HG02970 (cell line): ENCODE data around the gene HMGB2.

Experiments used
- ATAC-seq: cut with Tn5 transposase; IDR thresholded peaks from one replicate; pipeline ENCODE4 v1.9.1; 2021; ENCODE audit warnings: mild to moderate bottlenecking, moderate library complexity, moderate number of reproducible peaks; ENCODE audit not compliant: unreplicated experiment, low FRiP score

Gene HMGB2

GRCh38 chr4:173334085-173334890 lies at the start of gene HMGB2:
HMGB2 (minus strand) TSS chr4:173334358; CDS start chr4:173333649, 709 bp downstream.
- ATAC-seq, result peak; percentile 96

GRCh38 chr4:173382349-173382748 lies 48.2 kb upstream of the HMGB2 start:
- no peak for ATAC-seq

GRCh38 chr4:173381610-173382009 lies 47.5 kb upstream of the HMGB2 start:
- no peak for ATAC-seq

- no peak for ATAC-seq
Observed at GRCh38 chr4:173380987-173381386, 46.8 kb upstream of the HMGB2 start.

- ATAC-seq, result no peak
Observed at GRCh38 chr4:173379929-173380328, 45.8 kb upstream of the HMGB2 start.

- ATAC-seq, result no peak
Observed at GRCh38 chr4:173374588-173374987, 40.4 kb upstream of the HMGB2 start.

- peak; percentile 32 for ATAC-seq
Observed at GRCh38 chr4:173371292-173372192, 37.4 kb upstream of the HMGB2 start.

GRCh38 chr4:173370477-173371291 lies 36.5 kb upstream of the HMGB2 start, which contains the start of gene SAP30:
SAP30 (plus strand) TSS chr4:173370954; CDS start chr4:173371183, 229 bp downstream.
- peak; percentile 65 for ATAC-seq

- peak; percentile 3 for ATAC-seq
Observed at GRCh38 chr4:173370130-173370476, 35.9 kb upstream of the HMGB2 start.

- ATAC-seq, result no peak
Observed at GRCh38 chr4:173367946-173368345, 33.8 kb upstream of the HMGB2 start.

GRCh38 chr4:173367285-173367684 lies 33.1 kb upstream of the HMGB2 start:
- ATAC-seq, result no peak

- ATAC-seq, result no peak
Observed at GRCh38 chr4:173365359-173365996, 31.3 kb upstream of the HMGB2 start.

- no peak for ATAC-seq
Observed at GRCh38 chr4:173362666-173363065, 28.5 kb upstream of the HMGB2 start.

GRCh38 chr4:173360587-173361221 lies 26.5 kb upstream of the HMGB2 start:
- ATAC-seq, result no peak

- ATAC-seq, result no peak
Observed at GRCh38 chr4:173357939-173358338, 23.8 kb upstream of the HMGB2 start.

GRCh38 chr4:173347467-173347866 lies 13.3 kb upstream of the HMGB2 start:
- no peak for ATAC-seq

GRCh38 chr4:173346074-173346473 lies 11.9 kb upstream of the HMGB2 start:
- no peak for ATAC-seq

GRCh38 chr4:173345648-173346047 lies 11.5 kb upstream of the HMGB2 start:
- ATAC-seq, result no peak

GRCh38 chr4:173343832-173344397 lies 9.8 kb upstream of the HMGB2 start:
- no peak for ATAC-seq
